CD4-positive, alpha-beta T cell treated with Interleukin-12 subunit alpha and Interleukin-12 subunit beta, for 1 hour (primary cell): ENCODE data around the gene MREG.
"Not testable (repeated sequence)": the region's sequence is repeated elsewhere in the genome, so short reads cannot be mapped to it uniquely, and the experiment has no call there.

Experiments
- DNase-seq: peaks from one replicate; pipeline ENCODE4 v3.0.0-alpha.2; 2020

The MREG gene

GRCh38 chr2:216021768-216022565, 8.6 kb upstream of the MREG start:
- no peak for DNase-seq

GRCh38 chr2:216018709-216019108, 5.4 kb upstream of the MREG start:
- DNase-seq: no peak

GRCh38 chr2:216017365-216017764, 4.0 kb upstream of the MREG start:
- DNase-seq: peak; percentile 15

GRCh38 chr2:216016581-216016980, 3.2 kb upstream of the MREG start:
- DNase-seq: peak; percentile 28

GRCh38 chr2:216015722-216016464, 2.5 kb upstream of the MREG start:
- DNase-seq: peak; percentile 68

GRCh38 chr2:216014986-216015385, 1.6 kb upstream of the MREG start:
- no peak for DNase-seq

- DNase-seq: no peak
Observed at GRCh38 chr2:216014006-216014405, 655 bp upstream of the MREG start.

- no peak for DNase-seq
Observed at GRCh38 chr2:216012830-216013079, 596 bp downstream of the MREG start.

- no peak for DNase-seq
Observed at GRCh38 chr2:216012133-216012829, 1.1 kb downstream of the MREG start.

GRCh38 chr2:216009215-216009614, 4.1 kb downstream of the MREG start:
- DNase-seq: not testable (repeated sequence)

- DNase-seq: no peak
Observed at GRCh38 chr2:216008387-216008786, 5.0 kb downstream of the MREG start.

- DNase-seq: peak; percentile 35
Observed at GRCh38 chr2:216006164-216006663, 7.1 kb downstream of the MREG start.

- DNase-seq: no peak
Observed at GRCh38 chr2:216004697-216005283, 8.6 kb downstream of the MREG start.

- DNase-seq: no peak
Observed at GRCh38 chr2:216003876-216004696, 9.3 kb downstream of the MREG start.

GRCh38 chr2:216002693-216003092, 10.7 kb downstream of the MREG start:
- no peak for DNase-seq

- DNase-seq: no peak
Observed at GRCh38 chr2:216002101-216002678, 11.2 kb downstream of the MREG start.

GRCh38 chr2:216001216-216002100, 11.9 kb downstream of the MREG start:
- DNase-seq: no peak

GRCh38 chr2:215998636-215999035, 14.7 kb downstream of the MREG start:
- no peak for DNase-seq

GRCh38 chr2:215997219-215997618, 16.1 kb downstream of the MREG start:
- DNase-seq: no peak

- no peak for DNase-seq
Observed at GRCh38 chr2:215994911-215995310, 18.4 kb downstream of the MREG start.
